A673 (cell line): Measurements from ENCODE around the gene SERINC3.

Experiments used
- EZH2 ChIP-seq: fragments of 200-600 bp; sonication (generic); IDR thresholded peaks from 2 replicates; pipeline ENCODE4 v1.6.1; 2017; ENCODE audit warnings: borderline replicate concordance, low read depth, mild to moderate bottlenecking, mixed read lengths, antibody characterized with exemption, low read length; ENCODE audit not compliant: poor library complexity, severe bottlenecking
- TF ChIP-seq, protein P1 (sequence below): fragments of 300-800, 200-600 bp; sonication (generic); conservative IDR thresholded peaks from 2 replicates; pipeline ENCODE4 v1.5.1; 2017; ENCODE audit warnings: low read depth, mild to moderate bottlenecking, antibody characterized with exemption, low read length, moderate library complexity, mixed read lengths

DNA sequence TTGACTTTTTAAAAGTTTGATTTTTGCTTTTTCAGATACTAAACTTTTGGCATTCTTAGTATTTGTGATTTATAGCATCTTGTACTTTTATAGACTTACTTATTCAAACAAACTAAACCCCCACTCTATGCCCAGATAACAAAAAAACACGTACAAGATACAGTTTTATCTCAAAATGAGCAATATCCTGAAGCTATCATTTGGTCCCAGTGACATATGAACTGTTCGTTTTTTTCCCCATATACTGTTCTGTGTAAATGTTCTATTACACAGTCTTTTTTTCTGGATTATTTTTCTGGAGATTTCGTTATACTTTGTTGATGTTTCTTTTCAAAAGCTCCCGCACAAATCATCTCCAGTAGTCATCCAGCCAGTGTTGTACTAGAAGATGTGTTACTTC, 27.3 kb upstream of the SERINC3 start:
- TF ChIP-seq, protein P1, sequence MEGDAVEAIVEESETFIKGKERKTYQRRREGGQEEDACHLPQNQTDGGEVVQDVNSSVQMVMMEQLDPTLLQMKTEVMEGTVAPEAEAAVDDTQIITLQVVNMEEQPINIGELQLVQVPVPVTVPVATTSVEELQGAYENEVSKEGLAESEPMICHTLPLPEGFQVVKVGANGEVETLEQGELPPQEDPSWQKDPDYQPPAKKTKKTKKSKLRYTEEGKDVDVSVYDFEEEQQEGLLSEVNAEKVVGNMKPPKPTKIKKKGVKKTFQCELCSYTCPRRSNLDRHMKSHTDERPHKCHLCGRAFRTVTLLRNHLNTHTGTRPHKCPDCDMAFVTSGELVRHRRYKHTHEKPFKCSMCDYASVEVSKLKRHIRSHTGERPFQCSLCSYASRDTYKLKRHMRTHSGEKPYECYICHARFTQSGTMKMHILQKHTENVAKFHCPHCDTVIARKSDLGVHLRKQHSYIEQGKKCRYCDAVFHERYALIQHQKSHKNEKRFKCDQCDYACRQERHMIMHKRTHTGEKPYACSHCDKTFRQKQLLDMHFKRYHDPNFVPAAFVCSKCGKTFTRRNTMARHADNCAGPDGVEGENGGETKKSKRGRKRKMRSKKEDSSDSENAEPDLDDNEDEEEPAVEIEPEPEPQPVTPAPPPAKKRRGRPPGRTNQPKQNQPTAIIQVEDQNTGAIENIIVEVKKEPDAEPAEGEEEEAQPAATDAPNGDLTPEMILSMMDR, result no peak
- TF ChIP-seq EZH2, result no peak
